GM18498 (cell line): ENCODE data around the gene EREG.
"Not testable (repeated sequence)": the region's sequence is repeated elsewhere in the genome, so short reads cannot be mapped to it uniquely, and the experiment has no call there.

Experiments used
- ATAC-seq: cut with Tn5 transposase; IDR thresholded peaks from one replicate; pipeline ENCODE4 v1.9.1; 2021; ENCODE audit warnings: mild to moderate bottlenecking, moderate library complexity; ENCODE audit not compliant: unreplicated experiment

Gene EREG

DNA sequence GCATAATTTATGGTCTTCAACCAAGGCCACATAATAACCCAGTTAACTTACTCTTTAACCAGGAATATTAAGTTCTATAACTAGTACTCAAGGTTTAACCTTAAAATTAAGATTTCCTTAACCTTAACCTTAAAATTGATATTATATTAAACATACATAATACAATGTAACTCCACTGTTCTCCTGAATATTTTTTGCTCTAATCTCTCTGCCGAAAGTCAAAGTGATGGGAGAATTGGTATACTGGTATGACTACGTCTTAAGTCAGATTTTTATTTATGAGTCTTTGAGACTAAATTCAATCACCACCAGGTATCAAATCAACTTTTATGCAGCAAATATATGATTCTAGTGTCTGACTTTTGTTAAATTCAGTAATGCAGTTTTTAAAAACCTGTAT, 22.8 kb downstream of the EREG start:
- no peak for ATAC-seq

DNA sequence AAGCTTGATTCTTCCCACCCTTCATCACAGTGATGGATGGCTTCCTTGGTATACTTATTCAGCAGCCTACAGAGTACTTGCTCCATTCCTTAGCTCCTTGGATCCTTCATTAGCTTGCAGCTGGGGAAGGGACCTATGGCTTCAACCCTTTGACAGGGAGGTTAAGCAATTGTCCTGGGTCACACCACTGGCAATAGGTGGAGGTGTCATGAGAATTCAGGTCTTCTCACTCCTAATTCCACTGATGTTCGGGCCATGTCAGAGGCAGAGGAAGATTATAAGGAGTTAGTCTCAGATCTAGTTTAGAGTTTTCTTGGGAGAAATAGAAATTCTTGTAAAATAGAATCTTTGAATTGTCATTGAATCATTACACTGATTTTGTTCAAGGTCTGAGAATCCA, 24.5 kb downstream of the EREG start:
- ATAC-seq, result no peak

DNA sequence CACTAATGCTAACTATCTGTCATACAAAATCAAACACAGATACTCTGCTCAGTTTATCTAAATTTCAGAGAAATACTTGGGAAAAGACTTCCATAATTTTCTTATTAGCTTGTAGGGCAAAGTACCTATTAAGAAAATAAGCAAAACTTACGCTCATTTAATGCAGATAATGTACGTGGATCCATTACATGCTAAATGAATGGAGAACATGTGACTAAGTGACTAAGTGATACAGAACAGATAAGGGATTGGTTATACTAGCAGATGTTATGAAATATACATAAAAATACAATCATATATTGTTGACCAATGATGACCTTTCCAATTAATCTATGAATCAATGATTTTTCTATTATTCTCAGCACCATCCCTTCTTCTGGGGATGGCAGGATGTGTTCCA, 25.7 kb downstream of the EREG start:
- no peak for ATAC-seq

DNA sequence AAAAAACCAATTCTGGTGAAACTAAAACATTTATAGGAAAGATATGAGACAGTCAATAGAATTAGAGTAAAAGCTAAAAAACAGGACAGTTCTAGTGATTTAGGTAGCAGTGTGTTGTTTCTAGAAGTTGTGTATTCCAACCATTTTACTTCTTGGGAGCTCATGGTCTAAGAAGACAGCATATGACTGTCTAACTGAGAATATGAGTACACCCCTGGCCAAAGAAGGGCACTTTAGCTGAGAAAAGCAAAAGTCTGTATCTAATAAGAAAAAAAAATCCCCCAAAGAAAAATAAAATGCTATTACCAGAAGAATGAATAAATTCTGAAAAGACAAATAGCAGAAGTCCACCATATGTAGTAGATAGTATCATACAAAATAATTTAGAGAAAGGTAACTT, 26.4 kb downstream of the EREG start:
- ATAC-seq, result no peak

DNA sequence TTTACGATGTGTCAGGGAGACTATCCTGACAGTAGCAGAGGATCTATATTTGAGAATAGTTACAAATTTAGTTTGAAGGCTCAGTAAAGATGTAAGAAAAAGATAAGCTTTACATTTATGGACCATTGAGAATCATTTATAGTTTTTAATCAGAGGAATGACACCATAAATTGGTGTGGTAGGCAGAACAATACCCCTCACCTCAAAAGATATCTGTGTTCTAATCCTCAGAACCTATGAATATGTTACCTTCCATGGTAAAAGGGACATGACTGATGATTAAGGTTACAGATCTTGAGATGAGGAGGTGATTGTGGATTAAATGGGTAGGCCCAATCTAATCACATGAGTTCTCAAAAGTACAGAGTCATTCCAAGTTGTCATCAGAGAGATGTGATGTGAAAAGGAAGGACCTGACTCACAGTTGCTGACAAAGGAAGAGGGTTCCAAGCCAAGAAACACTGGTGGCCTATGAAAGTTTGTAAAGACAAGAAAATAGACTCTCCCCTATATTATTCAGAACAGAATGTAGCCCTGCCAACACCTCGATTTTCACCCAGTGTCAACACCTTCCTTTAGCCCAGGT, 27.0 kb downstream of the EREG start:
- ATAC-seq, result no peak

DNA sequence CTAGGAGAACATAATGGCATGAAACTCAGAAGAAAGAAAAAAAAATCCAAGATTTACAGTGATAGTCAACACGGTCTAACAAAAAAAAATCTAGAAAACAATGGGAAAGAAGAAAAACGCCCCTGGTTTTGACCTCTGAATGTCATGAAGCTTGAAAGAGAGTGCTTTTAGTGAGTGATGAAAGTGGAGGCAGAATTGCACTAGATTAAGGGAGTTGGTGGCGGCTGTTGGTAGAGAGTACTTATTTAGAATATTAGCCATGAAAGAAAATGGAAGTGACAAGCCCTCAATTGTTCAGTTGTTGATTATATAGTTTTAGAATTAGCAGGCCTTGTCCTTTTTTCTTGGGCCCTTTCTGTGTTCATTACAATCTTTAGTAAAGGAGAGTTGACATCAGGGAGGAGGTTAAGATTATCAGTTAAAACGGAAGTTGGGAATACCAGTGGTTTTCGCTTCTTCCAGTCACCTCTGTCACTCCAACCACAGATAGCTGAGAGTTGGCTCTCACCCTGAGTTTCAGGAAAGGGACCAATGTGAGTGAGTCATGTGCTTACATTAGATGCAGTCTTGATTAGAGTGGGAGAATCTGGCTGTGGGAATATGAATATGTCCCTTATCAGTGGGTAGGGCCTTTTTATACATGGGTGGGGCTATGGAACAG, 29.7 kb downstream of the EREG start:
- no peak for ATAC-seq

DNA sequence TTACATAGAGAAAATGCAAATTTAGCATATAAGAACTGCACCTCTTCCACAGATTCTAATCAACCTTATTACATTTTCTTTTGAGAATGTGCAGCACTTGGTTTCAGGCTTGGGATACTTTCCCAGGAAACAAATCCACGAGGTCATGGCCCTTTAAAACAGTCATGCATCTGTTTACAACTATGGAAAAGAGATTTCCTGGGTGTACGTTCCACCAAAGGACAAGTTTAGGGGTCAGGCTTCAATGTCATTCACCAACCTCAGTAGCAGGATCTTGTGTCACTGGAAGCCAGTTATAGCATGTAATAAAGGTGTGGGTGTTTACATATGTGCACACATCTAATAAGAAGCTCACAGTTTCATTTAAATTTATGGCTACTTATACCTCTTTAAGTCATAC, 30.7 kb downstream of the EREG start:
- no peak for ATAC-seq

DNA sequence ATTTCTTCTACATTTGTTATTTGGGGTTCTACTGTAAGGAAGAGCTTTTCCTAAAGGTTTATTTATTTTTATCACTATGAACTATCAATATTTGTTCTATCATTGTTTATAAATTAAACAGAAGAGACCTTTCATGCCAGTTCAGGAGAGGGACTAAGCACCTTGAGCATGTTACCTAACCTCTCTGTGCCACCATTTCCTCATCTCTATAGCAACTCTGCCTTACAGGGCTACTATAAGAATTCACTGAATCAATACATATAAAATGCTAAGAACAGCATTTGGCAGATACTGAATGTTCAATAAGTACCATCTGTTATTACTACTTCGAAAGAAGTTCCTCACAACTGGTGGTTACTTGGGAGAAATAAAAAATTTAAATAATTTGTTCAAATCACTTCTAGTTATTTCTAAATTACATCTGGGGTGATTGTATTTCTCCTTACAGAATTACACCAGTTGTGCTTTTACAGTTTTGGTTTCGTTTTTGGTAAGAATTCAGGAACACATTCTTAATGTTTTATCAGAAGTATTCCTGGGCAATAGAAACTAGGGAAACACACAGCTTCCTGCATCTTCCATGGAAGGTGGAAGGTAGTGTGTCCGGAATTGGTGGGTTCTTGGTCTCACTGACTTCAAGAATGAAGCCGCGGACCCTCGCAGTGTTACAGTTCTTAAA, 32.9 kb downstream of the EREG start:
- ATAC-seq, result peak; percentile 41

DNA sequence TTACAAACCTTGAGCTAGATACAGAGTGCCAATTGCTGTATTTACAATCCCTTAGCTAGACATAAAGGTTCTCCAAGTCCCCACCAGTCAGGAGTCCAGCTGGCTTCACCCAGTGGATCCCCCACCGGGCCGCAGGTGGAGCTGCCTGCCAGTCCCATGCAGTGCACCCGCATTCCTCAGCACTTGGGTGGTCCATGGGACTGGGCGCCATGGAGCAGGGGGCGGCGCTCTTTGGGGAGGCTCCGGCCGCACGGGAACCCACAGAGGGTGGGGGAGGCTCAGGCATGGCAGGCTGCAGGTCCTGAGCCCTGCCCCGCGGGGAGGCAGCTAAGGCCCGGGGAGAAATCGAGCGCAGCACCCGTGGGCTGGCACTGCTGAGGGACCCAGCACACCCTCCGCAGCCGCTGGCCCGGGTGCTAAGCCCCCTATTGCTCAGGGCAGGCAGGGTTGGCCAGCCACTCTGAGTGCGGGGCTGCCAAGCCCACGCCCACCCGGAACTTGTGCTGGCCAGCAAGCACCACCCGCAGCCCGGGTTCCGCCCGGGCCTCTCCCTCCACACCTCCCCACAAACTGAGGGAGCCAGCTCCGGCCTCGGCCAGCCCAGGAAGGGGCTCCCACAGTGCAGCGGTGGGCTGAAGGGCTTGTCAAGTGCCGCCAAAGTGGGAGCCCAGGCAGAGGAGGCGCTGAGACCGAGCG, 34.1 kb downstream of the EREG start:
- not testable (repeated sequence) for ATAC-seq

DNA sequence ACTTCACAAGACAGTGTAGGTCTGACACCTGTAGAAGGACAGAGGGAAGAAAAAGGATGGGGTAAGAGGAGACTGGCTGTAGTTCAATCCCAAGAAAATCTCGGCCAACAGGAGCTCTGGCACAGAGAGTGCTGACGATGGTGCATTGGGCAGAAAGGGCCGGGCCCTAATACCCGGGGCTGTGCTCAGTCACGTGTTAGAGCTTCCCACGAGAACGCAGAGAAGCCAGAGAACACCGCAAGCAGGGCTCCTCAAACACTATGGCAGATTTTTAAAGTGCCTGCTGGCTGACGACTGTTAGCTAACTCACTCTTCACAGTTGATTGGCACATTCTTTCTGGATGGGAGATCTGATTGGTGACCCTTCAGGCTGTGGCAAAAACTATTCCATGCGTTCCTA, 35.5 kb downstream of the EREG start:
- ATAC-seq, result no peak

DNA sequence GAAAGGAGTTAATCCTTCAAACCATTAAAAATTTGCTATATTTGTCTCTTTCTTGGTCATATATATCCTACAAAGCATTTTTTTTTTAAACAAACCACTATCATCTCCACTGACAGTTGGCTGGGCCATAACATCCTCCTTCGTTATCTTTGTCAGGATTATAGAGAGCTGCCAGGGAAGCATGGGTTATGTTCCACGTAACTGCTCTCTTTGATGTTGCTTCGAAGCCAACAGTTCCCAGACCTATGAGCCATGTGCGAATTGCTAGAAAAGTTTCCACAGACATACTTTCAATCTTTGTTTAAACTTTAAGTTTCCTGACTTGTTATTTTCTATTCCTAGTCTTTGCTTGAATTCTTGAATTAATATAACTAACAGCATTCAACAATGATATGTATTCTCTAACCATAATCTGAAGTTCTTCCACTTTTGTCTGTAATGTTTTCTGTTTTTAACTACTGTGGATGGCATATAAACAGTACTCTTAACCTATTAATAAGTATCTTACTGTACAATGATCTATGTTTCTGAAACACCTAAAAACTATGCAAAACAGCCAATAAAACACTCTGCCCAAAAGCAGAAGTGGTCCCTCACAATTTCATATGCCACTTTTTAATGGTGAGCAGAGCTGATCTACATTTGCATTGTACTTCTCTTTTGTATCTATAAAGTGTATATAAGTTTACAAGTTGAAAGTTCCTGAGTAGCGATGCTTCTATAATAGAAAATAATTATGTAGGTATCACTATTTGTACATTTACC, 37.9 kb downstream of the EREG start:
- peak; percentile 99 for ATAC-seq

DNA sequence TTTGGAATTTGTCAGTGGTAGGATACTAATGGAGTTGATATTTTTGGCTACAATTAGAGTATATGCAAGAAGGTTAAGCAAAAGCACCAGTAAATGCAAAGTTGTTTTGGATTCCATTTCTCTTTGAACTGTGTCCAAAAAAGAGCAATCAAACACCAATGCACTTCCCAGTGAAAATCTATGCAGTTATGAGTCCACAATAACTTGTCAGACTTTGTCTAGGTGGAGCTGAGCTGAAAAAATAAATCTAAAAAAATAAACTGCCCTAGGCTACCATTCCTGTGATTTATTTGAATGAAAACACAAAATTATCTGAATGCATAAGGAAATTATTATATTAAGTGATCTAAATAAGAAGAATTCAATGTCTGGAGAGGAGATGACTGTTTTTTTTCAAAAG, 42.9 kb downstream of the EREG start:
- ATAC-seq, result no peak

DNA sequence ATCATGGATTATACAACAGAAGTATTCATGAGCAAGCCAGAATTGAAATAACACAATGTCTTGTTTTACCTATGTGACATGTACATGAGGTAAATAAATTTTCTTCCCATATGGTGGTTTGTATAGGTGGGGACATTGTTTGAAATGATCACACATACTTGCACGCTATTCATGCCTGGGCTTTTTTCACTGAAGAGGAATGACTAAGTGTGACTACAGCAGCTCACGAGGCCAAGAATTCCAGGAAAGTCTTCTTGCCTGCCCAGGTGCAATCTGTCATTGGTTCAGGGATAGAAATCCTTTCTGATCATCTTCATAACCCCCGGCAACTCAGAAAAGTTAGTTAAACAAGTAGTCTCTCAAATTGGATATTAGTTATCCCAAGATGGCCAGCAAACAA, 43.7 kb downstream of the EREG start:
- ATAC-seq, result no peak

DNA sequence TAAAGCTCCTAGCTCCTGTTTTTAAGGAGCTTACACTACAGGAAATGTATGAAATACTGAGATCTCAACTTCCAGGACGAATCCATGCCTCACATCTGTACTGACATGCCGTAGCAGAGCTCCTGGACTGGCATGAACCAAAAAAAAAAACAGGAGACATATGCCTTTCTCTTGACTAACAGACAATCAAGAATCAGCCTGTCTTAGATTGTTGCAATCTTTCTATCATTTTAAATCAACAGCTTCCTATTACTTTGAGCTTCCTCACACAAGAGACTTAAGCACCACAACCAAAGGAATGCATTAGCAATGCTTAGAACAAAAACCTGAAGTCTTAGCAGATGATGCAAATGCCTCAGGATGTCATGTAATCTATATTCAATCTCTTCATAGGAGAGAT, 45.3 kb downstream of the EREG start:
- ATAC-seq, result no peak

DNA sequence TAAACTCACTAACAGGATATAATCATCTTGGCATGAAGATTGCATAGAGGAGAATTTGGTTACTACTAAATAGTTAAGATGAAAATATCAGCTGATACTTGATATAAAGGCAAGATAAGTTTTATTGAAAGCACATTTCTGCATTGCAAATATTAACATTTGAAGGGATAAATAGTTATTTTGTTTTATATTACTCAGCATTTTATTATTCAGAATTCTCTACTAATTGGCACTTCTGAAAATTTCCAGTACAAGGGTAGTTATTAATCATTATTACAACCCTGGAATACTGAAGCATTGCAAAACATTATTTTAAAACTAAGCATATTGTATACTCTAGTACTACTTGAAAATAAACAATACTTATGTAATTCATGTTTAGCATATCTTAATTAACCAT, 47.3 kb downstream of the EREG start:
- ATAC-seq, result no peak

DNA sequence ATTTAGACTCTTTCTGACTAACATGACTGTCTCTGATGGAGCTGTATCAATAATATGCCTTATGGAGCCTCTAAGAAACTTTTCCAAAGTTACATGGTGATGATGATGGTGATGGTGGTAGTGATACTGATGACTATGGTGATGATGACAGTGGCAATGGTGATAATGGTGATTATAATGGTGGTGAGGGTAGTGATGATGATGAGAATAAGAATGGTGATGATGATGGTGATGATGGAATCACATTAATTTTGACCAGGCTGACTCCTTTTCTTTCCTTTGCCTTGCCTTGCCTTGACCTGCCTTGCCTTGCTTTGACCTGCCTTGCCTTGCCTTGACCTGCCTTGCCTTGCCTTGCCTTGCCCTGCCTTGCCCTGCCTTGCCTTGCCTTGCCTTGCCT, 48.3 kb downstream of the EREG start:
- ATAC-seq, result no peak

DNA sequence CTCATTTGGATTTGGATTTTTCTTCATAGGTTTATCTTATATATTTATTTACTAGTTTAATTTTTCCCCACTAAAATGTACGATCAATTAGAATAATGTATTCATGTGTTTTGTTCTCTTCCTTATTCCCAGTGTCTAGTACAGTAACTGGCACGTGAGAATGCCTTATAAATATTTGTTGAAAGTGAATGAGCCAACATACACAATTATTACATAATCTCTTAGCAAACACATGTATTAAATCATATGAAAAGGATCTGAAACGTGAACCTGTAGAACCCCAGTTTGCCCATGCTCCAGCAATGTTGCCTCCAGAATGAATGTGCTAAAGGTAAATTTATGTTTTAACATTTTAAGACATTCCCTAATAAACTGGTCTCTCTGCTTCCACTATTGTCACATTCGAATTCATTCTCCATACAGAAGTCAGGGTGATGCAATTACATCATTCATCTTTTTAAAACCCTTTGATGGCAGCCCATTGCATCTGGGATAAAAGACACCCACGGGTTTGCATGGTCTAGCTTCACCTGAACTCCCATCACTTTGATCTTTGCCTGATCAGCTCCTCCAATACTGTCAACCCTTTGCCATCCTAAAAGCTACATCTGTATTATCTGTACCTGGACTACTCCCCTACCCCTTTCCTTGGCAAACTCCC, 49.3 kb downstream of the EREG start:
- no peak for ATAC-seq

DNA sequence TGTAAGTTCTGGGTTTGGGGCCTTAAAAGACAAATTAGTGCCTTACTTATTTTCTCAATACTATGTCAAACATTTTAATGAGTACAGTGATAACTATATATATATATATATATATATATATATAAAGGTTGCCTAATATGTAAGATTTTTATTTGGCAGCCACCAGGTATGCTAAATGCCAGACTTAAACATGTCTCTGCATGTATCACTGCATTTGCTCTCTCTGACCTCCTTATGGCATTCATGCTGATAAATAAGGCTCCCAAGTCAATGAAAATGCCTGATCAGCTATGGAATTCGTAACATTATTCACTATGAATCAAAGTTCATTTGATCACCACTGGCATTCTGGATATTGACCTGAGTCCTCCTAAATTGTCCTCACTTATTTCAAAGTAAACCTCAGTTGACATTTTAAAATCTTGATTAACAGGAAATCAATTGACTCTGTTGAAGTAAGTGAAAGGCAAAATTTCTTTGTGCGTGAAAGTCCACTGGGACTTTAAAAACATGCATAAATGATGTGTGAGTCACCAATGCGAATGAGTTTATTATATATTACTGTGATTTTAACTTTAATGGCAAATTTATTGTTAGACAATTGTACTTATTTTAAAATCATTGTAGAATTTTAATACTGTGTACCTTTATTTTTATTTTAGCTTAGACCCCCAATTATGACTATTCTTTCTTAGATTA, 50.8 kb downstream of the EREG start:
- ATAC-seq, result no peak

DNA sequence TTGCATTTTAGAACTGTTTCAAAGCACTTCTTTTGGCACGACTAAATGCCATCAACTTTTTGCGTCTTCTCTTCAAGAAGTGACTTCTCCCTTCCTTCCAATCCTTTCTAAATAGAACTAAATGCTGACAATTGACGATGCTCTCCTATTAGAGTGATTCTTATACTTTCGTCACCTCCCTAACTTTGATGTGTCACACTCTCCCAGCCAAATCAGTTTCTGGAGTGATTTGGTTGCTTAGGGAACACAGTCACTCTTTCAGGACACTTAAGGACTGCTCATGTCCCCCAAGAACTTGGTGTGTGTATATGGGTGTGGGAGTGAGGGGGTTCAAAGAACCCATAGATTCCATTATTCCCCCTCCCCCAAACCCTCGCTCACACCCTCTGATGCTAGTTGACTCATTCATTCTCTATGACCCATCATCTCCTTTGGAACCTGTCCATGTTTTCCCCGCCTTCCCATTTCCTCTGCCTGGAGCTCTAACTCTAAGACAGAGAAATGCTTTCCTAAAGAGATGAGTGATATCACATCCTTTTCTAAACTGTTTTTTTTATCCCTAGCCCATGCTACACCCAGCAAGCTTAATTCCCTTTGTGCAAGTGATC, 53.2 kb downstream of the EREG start:
- no peak for ATAC-seq

DNA sequence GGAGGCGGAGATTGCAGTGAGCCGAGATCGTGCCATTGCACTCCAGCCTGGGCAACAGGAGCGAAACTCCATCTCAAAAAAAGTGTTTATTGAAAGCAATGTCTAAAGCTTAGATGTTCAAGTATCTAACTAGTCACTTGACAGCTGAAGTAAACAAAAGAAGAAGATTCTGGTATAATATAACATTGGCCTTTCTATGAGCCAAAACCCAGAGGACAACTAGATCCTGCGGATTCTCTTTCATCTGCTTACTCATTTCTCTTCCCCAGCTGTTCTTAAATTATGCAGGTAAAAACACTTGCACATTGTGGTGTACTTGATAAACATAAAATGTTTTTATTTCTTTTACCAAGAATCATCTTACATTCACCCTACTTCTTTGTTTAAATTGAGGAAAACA, 55.9 kb downstream of the EREG start:
- ATAC-seq, result no peak
